ENCODE data around the gene DUXB.
A peak's percentile ranks its signal among the peaks of the same experiment; 100 is the strongest.

Gene DUXB

GRCh38 chr16:75660726-75661302 lies 40.4 kb downstream of the DUXB start:
- no peak for DNase-seq (ENCODE audit: low read depth)

- DNase-seq (ENCODE audit: low read depth), result no peak
Observed at GRCh38 chr16:75660321-75660720, 40.9 kb downstream of the DUXB start.

GRCh38 chr16:75658175-75658574 lies 43.1 kb downstream of the DUXB start:
- DNase-seq (ENCODE audit: low read depth), result no peak

GRCh38 chr16:75653922-75654321 lies 47.3 kb downstream of the DUXB start:
- DNase-seq (ENCODE audit: low read depth), result no peak

- no peak for DNase-seq (ENCODE audit: low read depth)
Observed at GRCh38 chr16:75648265-75649076, 52.8 kb downstream of the DUXB start.

GRCh38 chr16:75647492-75648264 lies 53.6 kb downstream of the DUXB start, which contains the start of the genes KARS1 and TERF2IP:
TSS of gene KARS1 (minus strand) at chr16:75647665. CDS start at chr16:75647639, 26 bp downstream.
TSS of gene TERF2IP (plus strand) at chr16:75647773. CDS start at chr16:75647883, 110 bp downstream.
- DNase-seq (ENCODE audit: low read depth), result peak; percentile 77

GRCh38 chr16:75647112-75647491 lies 54.2 kb downstream of the DUXB start:
- no peak for DNase-seq (ENCODE audit: low read depth)

- no peak for DNase-seq (ENCODE audit: low read depth)
Observed at GRCh38 chr16:75644240-75645012, 56.8 kb downstream of the DUXB start.
